H54 (cell line): ENCODE measurements around the gene TTLL12.

Experiments used
- DNase-seq: peaks from one replicate; pipeline ENCODE4 v3.0.0; 2011; ENCODE audit warnings: low spot score, mixed read lengths; ENCODE audit not compliant: insufficient read length
- FAIRE-seq: peaks from 3 replicates; lab custom pipeline; 2011; peaks lifted over from hg19 to GRCh38; lab: Jason Lieb, UNC
- POLR2A ChIP-seq: IDR thresholded peaks from 2 replicates; pipeline ENCODE4 v1.6.1; 2011; ENCODE audit warnings: low read depth, mild to moderate bottlenecking, low read length

TTLL12 gene

DNA sequence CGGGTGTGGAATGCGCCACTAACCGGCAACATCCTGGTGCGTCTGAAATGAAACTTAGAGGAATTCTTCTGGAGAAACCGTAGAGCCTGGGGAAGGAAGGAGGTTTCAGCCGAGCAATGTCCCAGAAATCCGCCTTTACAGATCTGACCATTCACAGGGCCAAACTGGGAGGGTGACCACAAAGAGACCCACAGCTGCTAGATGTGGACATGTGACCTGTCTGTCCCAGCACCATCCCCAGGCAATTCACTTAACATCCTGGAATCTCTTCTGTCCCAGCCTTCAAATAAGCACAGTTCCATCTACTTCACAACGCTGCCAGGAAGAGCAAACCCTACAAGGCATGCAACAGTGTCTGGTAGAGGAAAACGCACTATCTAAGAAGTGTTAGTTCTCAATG, 53.5 kb downstream of the TTLL12 start:
- DNase-seq (no peak), FAIRE-seq (no peak)
- TF ChIP-seq POLR2A = no peak

DNA sequence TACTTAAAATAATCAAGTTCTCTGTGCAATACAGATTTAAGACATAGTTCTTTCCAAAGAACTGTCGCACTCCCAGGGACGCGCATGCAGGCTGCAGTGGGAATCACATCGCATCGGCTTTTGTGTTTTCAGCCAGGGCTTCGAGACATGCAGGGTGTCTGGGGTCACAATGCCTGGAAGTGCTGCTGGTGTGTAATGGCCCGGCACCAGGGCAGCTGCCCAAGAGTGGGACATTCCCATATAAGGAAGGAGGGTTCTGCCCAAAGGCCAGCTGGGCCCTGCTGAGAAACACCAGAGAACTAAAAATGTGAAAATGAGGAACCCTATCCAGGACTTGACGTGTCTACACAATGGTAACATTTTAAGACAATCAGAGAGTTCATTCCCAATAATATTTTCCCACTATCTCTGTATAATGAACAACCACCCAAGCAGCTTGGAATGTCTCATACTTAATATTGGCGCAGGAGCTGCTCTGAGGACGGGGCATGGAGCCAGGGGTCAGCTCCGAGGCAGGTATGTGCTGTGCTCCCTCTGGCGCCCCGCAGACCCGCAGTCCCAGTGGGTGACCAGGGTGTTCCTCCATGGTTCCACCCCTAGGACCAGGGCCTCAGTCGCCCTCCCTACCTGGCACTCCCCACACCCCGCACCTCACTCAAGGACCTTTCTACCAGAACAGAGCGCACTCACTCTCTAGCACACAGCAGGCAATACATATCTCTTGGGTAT, 55.0 kb downstream of the TTLL12 start:
- FAIRE-seq = no peak
- no peak for DNase-seq
- no peak for TF ChIP-seq POLR2A

DNA sequence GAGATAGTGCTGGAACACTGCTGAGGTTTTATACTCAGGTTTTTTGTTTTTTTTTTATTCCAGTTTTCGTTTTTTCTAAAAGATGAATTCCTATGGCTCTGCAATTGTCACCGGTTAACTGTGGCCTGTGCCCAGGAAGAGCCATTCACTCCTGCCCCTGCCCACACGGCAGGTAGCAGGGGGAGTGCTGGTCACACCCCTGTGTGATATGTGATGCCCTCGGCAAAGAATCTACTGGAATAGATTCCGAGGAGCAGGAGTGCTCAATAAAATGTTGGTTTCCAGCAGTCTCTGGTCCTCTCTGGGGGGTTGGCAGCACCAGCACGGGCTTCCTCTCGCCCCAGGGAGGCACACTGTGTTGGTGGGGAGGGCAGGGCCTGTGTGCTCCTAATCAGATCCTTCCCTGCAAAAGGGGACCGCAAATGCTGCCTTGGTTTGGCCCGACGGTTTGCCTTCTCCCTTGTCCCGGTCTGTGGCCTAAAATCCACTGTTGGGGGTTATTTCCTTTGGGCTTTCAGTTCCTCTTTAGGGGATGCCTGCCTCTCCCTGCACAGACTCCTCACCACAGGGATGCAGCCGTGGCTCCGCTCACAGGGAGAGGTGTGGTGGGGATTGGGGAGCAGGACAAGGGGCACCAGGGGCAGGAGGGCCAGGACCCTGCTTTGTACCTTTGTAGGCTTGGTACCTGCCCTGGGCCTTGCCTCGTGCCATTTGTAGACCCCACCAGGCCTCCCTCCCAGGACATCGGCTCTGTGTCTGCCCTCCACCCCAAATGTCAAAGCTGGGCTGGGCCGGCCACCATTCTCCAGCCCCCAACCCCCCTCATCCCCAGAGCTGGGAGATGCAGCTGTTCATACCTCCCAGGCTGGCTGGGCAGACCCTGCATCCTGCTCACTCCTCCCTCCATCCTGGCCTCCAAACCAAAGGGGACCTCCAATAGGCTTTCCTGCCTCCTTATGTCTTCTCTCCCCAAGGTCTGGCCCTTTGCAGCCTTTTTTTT, 57.2 kb downstream of the TTLL12 start:
- no peak for DNase-seq
- no peak for FAIRE-seq
- no peak for TF ChIP-seq POLR2A

DNA sequence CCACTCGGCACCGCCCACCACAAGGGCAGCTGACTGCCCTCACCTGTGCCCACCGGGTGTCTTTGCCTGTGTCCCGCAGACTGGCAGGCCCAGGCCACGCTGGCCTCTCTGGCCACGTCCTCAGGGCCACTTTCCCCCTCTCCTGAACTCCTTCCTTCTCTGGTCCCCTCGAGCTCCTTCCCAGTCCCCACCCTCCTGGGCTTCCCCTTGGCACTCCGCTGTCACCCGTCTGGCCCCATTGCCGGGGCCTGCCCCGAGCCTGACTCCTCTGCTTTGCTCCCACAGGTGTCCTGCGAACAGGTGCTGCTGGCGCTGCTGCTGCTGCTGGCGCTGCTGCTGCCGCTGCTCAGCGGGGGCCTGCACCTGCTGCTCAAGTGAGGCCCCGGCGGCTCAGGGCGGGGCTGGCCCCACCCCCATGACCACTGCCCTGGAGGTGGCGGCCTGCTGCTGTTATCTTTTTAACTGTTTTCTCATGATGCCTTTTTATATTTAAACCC, 58.0 kb downstream of the TTLL12 start:
- TF ChIP-seq POLR2A = no peak
- no peak for FAIRE-seq
- no peak for DNase-seq

DNA sequence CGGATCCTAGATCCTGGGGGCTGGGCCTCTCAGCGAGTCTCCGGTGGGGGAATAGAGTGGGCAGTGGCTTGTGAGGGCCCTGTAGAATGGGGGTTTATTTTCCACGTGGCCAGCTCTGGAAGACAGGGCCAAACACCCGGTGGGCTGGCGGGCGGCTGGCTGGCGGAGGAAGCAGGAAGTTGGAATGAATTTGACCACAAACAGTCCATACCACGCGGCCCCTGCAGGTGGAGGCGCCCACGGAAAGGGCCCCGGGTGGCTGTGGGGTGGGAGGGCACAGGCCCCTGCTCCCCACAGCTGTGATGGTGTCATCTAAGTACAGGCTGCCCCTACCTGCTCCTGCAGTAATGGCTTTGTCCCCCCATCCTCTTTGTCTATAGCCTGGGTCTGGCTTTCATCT, 58.8 kb downstream of the TTLL12 start:
- FAIRE-seq (no peak), DNase-seq (no peak)
- no peak for TF ChIP-seq POLR2A

DNA sequence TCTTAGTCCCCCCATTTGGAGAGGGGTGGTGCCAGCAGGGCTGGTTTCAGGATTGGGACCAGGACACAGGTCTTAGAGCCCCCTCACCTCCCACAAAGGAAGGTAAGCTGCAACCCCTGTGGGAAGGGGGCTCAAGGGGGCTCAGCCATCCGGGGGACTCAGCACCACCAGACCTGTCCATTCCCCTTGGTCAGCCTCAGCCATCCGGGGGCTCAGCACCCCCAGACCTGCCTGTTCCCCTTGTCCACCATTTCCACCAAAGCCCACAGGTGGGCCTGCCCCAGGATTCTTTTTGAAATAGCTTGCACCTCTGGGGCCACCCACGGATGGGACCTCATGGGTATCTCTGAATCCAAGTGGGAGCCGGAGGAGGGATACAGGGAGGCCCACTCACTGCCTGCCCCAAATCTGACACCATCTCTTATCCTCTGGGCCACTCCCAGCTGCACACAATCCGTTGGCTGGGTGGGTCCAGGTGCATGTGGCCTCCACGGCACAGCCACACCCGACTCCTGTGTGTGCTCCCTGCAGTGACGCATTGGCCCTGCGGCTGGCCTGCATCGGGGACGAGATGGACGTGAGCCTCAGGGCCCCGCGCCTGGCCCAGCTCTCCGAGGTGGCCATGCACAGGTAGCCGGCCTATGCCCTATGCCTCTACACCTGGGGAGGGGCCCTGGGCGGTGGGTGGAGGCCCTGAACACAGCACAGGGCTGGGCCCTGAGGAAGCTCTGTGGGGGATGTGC, 59.6 kb downstream of the TTLL12 start:
- DNase-seq = no peak
- FAIRE-seq = no peak

DNA sequence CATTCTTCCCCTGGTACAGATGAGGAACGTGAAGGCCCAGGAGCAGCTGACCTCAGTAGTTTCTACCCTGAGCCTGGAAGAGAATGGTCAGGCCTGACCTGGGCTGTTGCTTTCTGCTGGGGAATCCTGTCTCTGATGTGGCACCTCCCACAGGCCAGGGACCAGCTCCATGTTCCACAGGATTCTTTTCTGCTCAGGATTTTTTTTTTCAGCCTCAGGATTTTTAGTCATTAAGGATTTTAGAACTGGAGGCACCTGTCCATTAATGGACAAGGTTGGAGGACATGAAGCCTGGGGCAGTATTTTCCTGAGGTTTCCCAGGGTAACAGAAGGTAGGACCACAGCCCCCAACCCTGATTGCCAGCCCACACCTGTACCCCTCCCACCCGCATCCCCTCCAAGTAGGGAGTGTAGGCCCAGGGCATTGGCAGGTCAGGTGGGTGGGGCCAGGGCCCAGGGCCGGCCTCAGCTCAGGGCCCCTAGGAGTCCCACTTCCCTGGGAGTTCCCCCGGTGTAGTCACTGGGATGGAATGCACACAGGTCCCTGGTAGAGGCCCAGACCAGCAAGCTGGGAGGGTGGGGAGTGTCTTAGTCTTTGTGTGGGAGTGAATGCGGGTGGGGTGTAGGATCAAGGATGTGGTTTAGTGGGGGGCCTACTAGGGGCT, 60.3 kb downstream of the TTLL12 start:
- FAIRE-seq (no peak), DNase-seq (peak; percentile 97)
- no peak for TF ChIP-seq POLR2A

More for the DNA sequence above, 59.6 kb downstream of the TTLL12 start:
- TF ChIP-seq POLR2A = no peak

DNA sequence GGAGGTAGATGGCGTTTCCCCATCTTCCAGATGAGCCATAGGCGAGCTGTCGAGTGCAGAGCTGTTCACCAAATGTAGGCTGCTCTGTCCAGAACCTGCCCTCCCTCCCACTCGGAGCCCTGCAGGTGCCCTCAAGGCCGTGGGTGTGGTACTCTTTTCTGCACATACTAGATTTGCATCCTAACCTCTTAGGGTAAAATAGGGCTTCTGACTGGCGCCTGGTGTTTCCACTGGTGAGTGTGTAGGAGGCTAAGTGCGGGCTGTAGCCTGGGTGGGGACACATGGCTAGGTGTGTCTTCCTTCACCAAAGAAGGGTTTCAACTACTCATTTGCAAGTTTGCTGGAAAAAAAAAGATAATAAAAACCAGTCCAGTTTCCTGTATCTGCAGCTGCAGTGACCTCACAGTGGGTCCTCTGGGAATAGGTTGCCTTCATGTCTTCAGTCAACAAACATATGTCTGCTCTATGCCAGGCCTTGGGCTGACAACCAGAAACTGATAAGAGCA, 67.9 kb downstream of the TTLL12 start:
- DNase-seq (no peak), FAIRE-seq (no peak)
- TF ChIP-seq POLR2A = no peak

DNA sequence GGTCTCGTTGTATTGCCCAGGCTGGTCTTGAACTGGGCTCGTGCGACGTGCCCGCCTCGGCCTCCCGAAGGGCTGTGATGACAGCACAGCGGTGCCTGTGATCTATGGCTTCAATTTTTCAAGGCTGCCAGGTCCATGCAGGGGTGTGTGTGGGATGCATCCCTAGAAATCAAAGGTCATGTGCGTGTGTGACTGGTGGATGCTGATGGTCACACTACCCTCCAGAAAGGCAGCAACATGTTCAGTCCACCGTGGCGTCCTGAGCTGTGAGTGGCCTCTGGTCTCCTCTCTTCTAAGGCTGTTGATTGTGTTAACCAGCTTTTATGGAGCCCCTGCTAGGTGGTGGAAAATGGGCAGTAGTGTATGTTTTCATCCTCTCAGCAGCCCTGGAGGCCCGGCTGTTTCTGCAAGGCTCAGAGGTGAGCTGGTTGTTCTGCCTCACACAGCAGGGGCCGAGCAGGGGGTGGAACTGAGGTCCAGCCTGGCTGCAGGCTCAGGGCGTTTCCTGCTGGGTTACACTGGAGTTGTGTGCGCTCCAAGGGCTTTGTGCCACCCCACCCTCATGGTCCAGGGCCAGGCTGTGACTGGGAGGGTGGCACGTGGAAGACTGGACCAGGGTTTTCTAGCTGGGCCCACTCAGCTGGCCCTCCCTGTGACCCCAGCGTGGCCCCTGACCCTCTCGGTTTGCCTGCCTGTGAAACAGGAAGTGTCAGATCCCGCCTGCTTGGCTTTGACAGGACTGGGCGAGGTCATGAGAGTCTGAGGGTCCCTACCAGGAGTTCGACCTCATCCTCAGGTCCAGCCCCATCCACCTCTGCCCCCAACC, 68.7 kb downstream of the TTLL12 start:
- DNase-seq = no peak
- no peak for FAIRE-seq
- TF ChIP-seq POLR2A = no peak

DNA sequence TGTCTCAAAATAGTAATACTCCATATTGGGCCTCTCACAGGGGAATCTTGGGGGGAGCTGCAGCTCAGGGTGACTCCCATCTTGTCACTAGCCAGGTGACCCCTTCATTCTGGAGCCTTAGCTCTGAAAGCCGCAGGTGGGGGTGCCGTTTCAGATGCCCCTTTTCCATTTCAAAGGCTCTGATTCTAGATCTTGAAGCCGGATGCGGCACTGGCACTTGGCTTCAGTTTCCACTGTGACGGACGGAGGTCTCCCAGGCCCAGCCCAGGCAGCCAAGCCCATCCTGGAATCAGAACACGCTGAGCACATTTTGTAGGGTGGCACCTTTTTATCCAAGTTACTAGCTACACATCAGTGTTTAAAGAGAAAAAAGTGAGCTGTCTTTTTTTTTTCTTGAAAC, 70.0 kb downstream of the TTLL12 start:
- no peak for TF ChIP-seq POLR2A
- FAIRE-seq (no peak), DNase-seq (no peak)
